BLaER1 (cell line): ENCODE data around the gene MPV17.

Experiments used
- H3K27ac ChIP-seq: shearing (Covaris generic); formaldehyde crosslinking; 2 replicates; pipeline ENCODE4 v1.8.1; 2022
- H3K27me3 ChIP-seq: shearing (Covaris generic); formaldehyde crosslinking; 2 replicates; pipeline ENCODE4 v1.8.1; 2022
- H3K36me3 ChIP-seq: shearing (Covaris generic); formaldehyde crosslinking; 2 replicates; pipeline ENCODE4 v1.8.1; 2022
- H3K4me1 ChIP-seq: shearing (Covaris generic); formaldehyde crosslinking; 2 replicates; pipeline ENCODE4 v1.8.1; 2022
- H3K4me2 ChIP-seq: shearing (Covaris generic); formaldehyde crosslinking; 2 replicates; pipeline ENCODE4 v1.8.1; 2022
- H3K4me3 ChIP-seq: shearing (Covaris generic); formaldehyde crosslinking; 2 replicates; pipeline ENCODE4 v1.8.1; 2022
- H3K9ac ChIP-seq: shearing (Covaris generic); formaldehyde crosslinking; 2 replicates; pipeline ENCODE4 v1.8.1; 2022
- H3K9me3 ChIP-seq: shearing (Covaris generic); formaldehyde crosslinking; 2 replicates; pipeline ENCODE4 v1.8.1; 2022
- H4K20me1 ChIP-seq: shearing (Covaris generic); formaldehyde crosslinking; 2 replicates; pipeline ENCODE4 v1.8.1; 2022
- Cebpa-rat ChIP-seq: shearing (Covaris generic); IDR thresholded peaks from 2 replicates; pipeline ENCODE4 v1.8.1; 2022

Gene MPV17

DNA sequence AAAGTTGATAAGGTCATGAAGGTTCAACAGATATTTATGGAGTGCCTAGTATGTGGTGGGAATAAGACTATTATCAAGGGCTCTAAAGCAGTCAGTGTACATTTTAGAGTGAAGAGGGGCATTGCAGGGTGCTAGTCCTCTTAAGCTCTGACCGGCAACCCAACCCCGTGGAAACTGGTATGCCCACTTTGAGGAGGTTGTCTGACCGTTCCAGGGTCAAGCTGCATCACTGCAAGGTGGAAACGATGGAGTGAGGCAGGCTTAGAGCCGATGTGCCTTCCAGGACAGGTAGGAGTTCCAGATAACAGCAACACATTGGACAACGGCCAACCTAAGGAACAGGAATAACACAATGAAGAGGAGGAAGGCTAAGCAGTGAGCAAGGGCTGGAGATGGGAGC is 13.2 kb downstream of the MPV17 start:
- no peaks in the 10 kb centered on the region for H3K4me1 ChIP-seq
- H3K4me2 ChIP-seq: no peak overlapping the region
- H4K20me1 ChIP-seq: peaks cover 13% of the 10 kb centered on the region; the same call in 1 of the 2 replicates
- TF ChIP-seq Cebpa-rat: no peak
- H3K27ac ChIP-seq: no peak overlapping the region
- no peak overlapping the region for H3K9ac ChIP-seq
- H3K36me3 ChIP-seq: peaks cover 62% of the 10 kb centered on the region
- no peak overlapping the region for H3K4me3 ChIP-seq
- peaks cover 23% of the 10 kb centered on the region for H3K27me3 ChIP-seq
- no peaks in the 10 kb centered on the region for H3K9me3 ChIP-seq

GRCh38 chr2:27308359-27308881 is 14.5 kb downstream of the MPV17 start, which contains the start of gene UCN:
Gene UCN, minus strand, starts transcription at chr2:27308445. Its CDS starts 550 bp downstream, at chr2:27307895.
- H3K27me3 ChIP-seq: peaks cover 23% of the 10 kb centered on the region
- TF ChIP-seq Cebpa-rat: no peak

GRCh38 chr2:27307545-27308358 is 15.1 kb downstream of the MPV17 start:
- H3K27me3 ChIP-seq: peaks cover 23% of the 10 kb centered on the region
- H3K27ac ChIP-seq: no peak overlapping the region
- H3K36me3 ChIP-seq: peaks cover 52% of the 10 kb centered on the region
- H3K9ac ChIP-seq: no peak overlapping the region
- H3K9me3 ChIP-seq: no peaks in the 10 kb centered on the region
- H4K20me1 ChIP-seq: peaks cover 13% of the 10 kb centered on the region; the same call in 1 of the 2 replicates
- TF ChIP-seq Cebpa-rat: no peak
- no peak overlapping the region for H3K4me3 ChIP-seq
- H3K4me2 ChIP-seq: no peak overlapping the region
- H3K4me1 ChIP-seq: peaks cover 12% of the 10 kb centered on the region

More at GRCh38 chr2:27308359-27308881, 14.5 kb downstream of the MPV17 start, which contains the start of gene UCN:
- Histone ChIP-seq H3K9me3 (no peaks in the 10 kb centered on the region), H3K4me1 (peaks cover 5% of the 10 kb centered on the region; the same call in 1 of the 2 replicates), H3K4me2 (no peak within 1 kb of the TSS), H3K36me3 (peaks cover 58% of the 10 kb centered on the region), H3K9ac (no peak within 1 kb of the TSS), H3K27ac (no peak within 1 kb of the TSS), H3K4me3 (no peak within 1 kb of the TSS), H4K20me1 (peaks cover 13% of the 10 kb centered on the region; the same call in 1 of the 2 replicates)

DNA sequence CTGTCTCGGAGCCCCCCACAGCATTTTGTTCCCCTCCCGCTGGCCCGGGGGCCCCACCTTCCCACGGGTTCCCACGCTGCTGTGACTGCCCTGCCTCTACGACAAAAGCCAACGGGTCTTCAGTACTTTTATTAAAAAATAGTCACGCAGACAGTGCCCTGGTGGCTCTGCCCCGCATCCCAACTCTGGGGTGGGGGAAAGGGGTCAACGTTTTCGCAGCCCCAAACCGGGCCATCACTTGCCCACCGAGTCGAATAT is 15.7 kb downstream of the MPV17 start:
- H3K36me3 ChIP-seq: peaks cover 46% of the 10 kb centered on the region
- no peak overlapping the region for H3K4me3 ChIP-seq
- peaks cover 13% of the 10 kb centered on the region; the same call in 1 of the 2 replicates for H4K20me1 ChIP-seq
- no peak overlapping the region for H3K4me2 ChIP-seq
- H3K9me3 ChIP-seq: no peaks in the 10 kb centered on the region
- H3K27ac ChIP-seq: no peak overlapping the region
- TF ChIP-seq Cebpa-rat: no peak
- peaks cover 13% of the 10 kb centered on the region for H3K4me1 ChIP-seq
- H3K9ac ChIP-seq: no peak overlapping the region
- peaks cover 23% of the 10 kb centered on the region for H3K27me3 ChIP-seq

DNA sequence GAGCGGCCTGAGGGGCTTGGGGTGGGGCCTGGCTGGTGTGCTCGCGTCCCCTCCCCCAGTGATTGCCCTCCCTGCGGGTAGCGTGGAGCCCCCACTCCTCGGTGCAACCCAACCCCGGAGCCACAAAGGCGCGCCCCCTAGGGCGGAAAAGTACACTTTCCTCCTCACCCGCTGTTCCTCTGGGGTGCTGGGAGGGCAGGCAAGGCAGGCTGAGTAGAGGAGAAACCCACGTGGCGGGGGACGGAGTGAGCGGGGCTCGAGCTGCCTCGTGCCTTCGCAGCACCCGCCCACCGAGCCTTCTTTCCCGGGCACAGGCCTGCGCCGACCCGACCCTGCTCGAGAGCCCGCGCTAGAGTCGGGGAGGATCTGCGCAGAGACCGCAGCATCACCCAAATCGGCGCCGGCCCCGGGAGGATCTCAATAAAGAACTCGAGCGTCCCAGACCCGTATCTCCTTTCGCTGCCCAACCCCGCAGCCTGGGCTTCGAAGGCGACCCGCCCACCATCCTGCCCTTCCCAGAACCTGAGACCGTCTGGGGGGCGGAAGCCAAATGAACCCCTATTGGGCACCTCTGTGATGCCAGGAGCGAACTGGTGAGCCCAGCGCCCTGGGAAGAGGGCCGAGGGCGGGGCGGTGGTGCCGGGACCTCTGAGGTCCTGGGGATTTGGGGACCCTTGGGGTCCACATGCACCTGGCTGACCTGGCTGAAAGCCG is 16.2 kb downstream of the MPV17 start:
- H3K4me2 ChIP-seq: no peak overlapping the region
- peaks cover 23% of the 10 kb centered on the region for H3K27me3 ChIP-seq
- H3K9ac ChIP-seq: no peak overlapping the region
- no peak overlapping the region for H3K4me3 ChIP-seq
- H3K9me3 ChIP-seq: no peaks in the 10 kb centered on the region
- TF ChIP-seq Cebpa-rat: no peak
- H3K36me3 ChIP-seq: peaks cover 42% of the 10 kb centered on the region
- H3K27ac ChIP-seq: no peak overlapping the region
- H3K4me1 ChIP-seq: peaks cover 13% of the 10 kb centered on the region
- H4K20me1 ChIP-seq: peaks cover 13% of the 10 kb centered on the region; the same call in 1 of the 2 replicates

GRCh38 chr2:27306136-27306535 is 16.8 kb downstream of the MPV17 start:
- Histone ChIP-seq H3K4me1 (peaks cover 13% of the 10 kb centered on the region), H3K27me3 (peaks cover 23% of the 10 kb centered on the region), H3K4me3 (no peak overlapping the region), H3K36me3 (peaks cover 36% of the 10 kb centered on the region), H3K9me3 (no peaks in the 10 kb centered on the region), H3K9ac (no peak overlapping the region), H3K4me2 (no peak overlapping the region), H4K20me1 (peaks cover 13% of the 10 kb centered on the region; the same call in 1 of the 2 replicates), H3K27ac (no peak overlapping the region)
- TF ChIP-seq Cebpa-rat: no peak

- peaks cover 23% of the 10 kb centered on the region for H3K27me3 ChIP-seq
- no peak overlapping the region for H3K27ac ChIP-seq
- H3K9me3 ChIP-seq: no peaks in the 10 kb centered on the region
- no peak overlapping the region for H3K9ac ChIP-seq
- peaks cover 13% of the 10 kb centered on the region for H3K4me1 ChIP-seq
- H4K20me1 ChIP-seq: peaks cover 13% of the 10 kb centered on the region; the same call in 1 of the 2 replicates
- no peak overlapping the region for H3K4me3 ChIP-seq
- no peak for TF ChIP-seq Cebpa-rat
- no peak overlapping the region for H3K4me2 ChIP-seq
- H3K36me3 ChIP-seq: peaks cover 32% of the 10 kb centered on the region
Measured at GRCh38 chr2:27305516-27305915, 17.4 kb downstream of the MPV17 start.

- Histone ChIP-seq H3K9ac (no peak overlapping the region), H3K4me2 (no peak overlapping the region), H3K27ac (no peak overlapping the region), H3K9me3 (no peaks in the 10 kb centered on the region), H3K4me1 (peaks cover 13% of the 10 kb centered on the region), H4K20me1 (peaks cover 13% of the 10 kb centered on the region; the same call in 1 of the 2 replicates), H3K4me3 (no peak overlapping the region), H3K27me3 (peaks cover 23% of the 10 kb centered on the region), H3K36me3 (peaks cover 24% of the 10 kb centered on the region)
- TF ChIP-seq Cebpa-rat: no peak
Measured at GRCh38 chr2:27304488-27305240, 18.2 kb downstream of the MPV17 start.
